Gastrocnemius medialis (tissue), 4 donors: ENCODE results near the gene DGLUCY.

Source experiments
- POLR2A ChIP-seq, 2 donors: fragments of 450-650 bp; IDR thresholded peaks; one replicate each; pipeline ENCODE4 v1.6.1; 2017; ENCODE audit warnings: antibody characterized with exemption in 2 of 2, mild to moderate bottlenecking in 2 of 2, moderate library complexity in 2 of 2
- TF ChIP-seq, protein P1 (sequence below), 5 experiments: fragments of 450-650 bp in 3 of 5; fragments of 200-600 bp in 2 of 5; sonication (generic) in 2 of 5; IDR thresholded peaks in 4 of 5; conservative IDR thresholded peaks in 1 of 5; 1 replicate in 4 of 5; 2 replicates in 1 of 5; pipeline ENCODE4 v1.5.1; 2016 to 2019; ENCODE audit warnings: antibody characterized with exemption in 5 of 5, mild to moderate bottlenecking in 3 of 5, moderate library complexity in 3 of 5

DNA sequence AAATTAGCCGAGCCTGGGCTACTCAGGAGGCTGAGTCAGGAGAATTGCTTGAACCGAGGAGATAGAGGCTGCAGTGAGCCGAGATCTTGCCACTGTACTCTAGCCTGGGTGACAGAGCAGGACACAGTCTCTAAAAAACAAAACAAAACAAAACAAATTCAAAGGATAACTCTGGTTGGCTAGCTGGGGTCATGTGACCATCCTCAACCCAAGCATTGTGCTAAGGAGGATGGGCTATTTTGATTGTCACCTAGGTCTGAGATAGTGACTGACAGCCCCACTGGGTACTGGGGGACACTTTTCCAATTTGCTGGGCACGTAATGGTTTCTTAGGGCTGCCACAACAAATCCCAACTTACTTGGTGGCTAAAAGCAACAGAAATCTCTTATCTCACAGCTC is 11.9 kb downstream of the DGLUCY start:
- TF ChIP-seq, protein P1, sequence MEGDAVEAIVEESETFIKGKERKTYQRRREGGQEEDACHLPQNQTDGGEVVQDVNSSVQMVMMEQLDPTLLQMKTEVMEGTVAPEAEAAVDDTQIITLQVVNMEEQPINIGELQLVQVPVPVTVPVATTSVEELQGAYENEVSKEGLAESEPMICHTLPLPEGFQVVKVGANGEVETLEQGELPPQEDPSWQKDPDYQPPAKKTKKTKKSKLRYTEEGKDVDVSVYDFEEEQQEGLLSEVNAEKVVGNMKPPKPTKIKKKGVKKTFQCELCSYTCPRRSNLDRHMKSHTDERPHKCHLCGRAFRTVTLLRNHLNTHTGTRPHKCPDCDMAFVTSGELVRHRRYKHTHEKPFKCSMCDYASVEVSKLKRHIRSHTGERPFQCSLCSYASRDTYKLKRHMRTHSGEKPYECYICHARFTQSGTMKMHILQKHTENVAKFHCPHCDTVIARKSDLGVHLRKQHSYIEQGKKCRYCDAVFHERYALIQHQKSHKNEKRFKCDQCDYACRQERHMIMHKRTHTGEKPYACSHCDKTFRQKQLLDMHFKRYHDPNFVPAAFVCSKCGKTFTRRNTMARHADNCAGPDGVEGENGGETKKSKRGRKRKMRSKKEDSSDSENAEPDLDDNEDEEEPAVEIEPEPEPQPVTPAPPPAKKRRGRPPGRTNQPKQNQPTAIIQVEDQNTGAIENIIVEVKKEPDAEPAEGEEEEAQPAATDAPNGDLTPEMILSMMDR (IDR thresholded peaks at IDR 0.05 in 4 of 5, conservative IDR thresholded peaks at IDR 0.05 in 1 of 5), result no peak
- TF ChIP-seq POLR2A (IDR thresholded peaks at IDR 0.05), result no peak
